KMS-11 (cell line): Measurements from ENCODE around the gene PHGDH.

Source experiments
- H2AFZ ChIP-seq: fragments of 200-600 bp; sonication (generic); 2 replicates; pipeline ENCODE4 v1.6.1; 2016; ENCODE audit warnings: antibody characterized with exemption, mixed run types, low read depth
- H3K27ac ChIP-seq: fragments of 200-600 bp; sonication (generic); 2 replicates; pipeline ENCODE4 v1.6.1; 2016; ENCODE audit warnings: mild to moderate bottlenecking, mixed run types
- H3K27me3 ChIP-seq: fragments of 200-600 bp; sonication (generic); 2 replicates; pipeline ENCODE4 v1.6.1; 2017; ENCODE audit warnings: mild to moderate bottlenecking, low read depth, mixed run types, moderate library complexity; ENCODE audit not compliant: insufficient read depth
- H3K36me3 ChIP-seq: fragments of 200-600 bp; sonication (generic); 2 replicates; pipeline ENCODE4 v1.6.1; 2017; ENCODE audit warnings: mild to moderate bottlenecking, mixed run types; ENCODE audit not compliant: insufficient read depth
- H3K4me1 ChIP-seq: fragments of 200-600 bp; sonication (generic); 2 replicates; pipeline ENCODE4 v1.6.1; 2016; ENCODE audit warnings: mild to moderate bottlenecking, low read depth, mixed run types; ENCODE audit not compliant: poor library complexity, severe bottlenecking
- H3K4me2 ChIP-seq: fragments of 200-600 bp; sonication (generic); 2 replicates; pipeline ENCODE4 v1.7.0; 2016; ENCODE audit warnings: mild to moderate bottlenecking, mixed run types
- H3K4me3 ChIP-seq: fragments of 200-600 bp; sonication (generic); IDR thresholded peaks from 2 replicates; pipeline ENCODE4 v1.6.1; 2017; ENCODE audit warnings: low read depth, low read length, mixed read lengths; ENCODE audit not compliant: insufficient read depth
- H3K79me2 ChIP-seq: fragments of 200-600 bp; sonication (generic); 2 replicates; pipeline ENCODE4 v1.6.1; 2016; ENCODE audit warnings: low read depth, mixed run types; ENCODE audit not compliant: insufficient read depth
- H3K9ac ChIP-seq: fragments of 200-600 bp; sonication (generic); 2 replicates; pipeline ENCODE4 v1.6.1; 2016; ENCODE audit warnings: mild to moderate bottlenecking, mixed run types
- H4K20me1 ChIP-seq: fragments of 200-600 bp; sonication (generic); 2 replicates; pipeline ENCODE4 v1.6.1; 2016; ENCODE audit warnings: mild to moderate bottlenecking, mixed run types; ENCODE audit not compliant: insufficient read depth
- CTCF ChIP-seq: fragments of 200-600 bp; sonication (generic); conservative IDR thresholded peaks from 2 replicates; pipeline ENCODE4 v1.6.1; 2017; ENCODE audit warnings: low read depth, mild to moderate bottlenecking, antibody characterized with exemption, low read length, moderate library complexity, mixed read lengths

The PHGDH gene

DNA sequence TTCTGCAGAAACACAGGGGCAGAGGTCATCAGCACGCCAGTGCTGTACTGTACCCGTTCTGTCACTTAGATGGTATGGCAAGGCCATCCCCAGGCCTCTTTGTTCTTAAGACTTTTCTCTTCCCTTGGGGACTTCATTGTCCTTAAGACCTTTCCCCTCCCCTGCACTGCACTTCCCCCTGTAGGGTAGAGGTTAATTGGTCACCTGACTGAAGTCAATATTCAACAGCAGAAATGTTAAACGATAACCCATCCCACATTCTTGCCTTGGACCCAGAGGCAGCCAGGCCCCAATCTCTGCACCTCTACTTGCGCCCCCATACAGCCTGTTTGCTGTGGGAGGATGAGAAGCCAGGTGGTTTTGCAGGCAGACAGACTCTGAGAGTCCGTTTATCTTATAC is 10.2 kb downstream of the PHGDH start:
- H2AFZ ChIP-seq: no peak overlapping the region
- H3K79me2 ChIP-seq: peaks cover 12% of the 10 kb centered on the region; the same call in 1 of the 2 replicates
- no peak overlapping the region for H3K4me2 ChIP-seq
- no peak overlapping the region for H3K27ac ChIP-seq
- no peaks in the 10 kb centered on the region for H3K27me3 ChIP-seq
- no peak overlapping the region for H3K9ac ChIP-seq
- no peak overlapping the region for H3K4me3 ChIP-seq
- no peaks in the 10 kb centered on the region for H3K4me1 ChIP-seq
- H4K20me1 ChIP-seq: no peaks in the 10 kb centered on the region
- TF ChIP-seq CTCF: no peak
- no peaks in the 10 kb centered on the region for H3K36me3 ChIP-seq

DNA sequence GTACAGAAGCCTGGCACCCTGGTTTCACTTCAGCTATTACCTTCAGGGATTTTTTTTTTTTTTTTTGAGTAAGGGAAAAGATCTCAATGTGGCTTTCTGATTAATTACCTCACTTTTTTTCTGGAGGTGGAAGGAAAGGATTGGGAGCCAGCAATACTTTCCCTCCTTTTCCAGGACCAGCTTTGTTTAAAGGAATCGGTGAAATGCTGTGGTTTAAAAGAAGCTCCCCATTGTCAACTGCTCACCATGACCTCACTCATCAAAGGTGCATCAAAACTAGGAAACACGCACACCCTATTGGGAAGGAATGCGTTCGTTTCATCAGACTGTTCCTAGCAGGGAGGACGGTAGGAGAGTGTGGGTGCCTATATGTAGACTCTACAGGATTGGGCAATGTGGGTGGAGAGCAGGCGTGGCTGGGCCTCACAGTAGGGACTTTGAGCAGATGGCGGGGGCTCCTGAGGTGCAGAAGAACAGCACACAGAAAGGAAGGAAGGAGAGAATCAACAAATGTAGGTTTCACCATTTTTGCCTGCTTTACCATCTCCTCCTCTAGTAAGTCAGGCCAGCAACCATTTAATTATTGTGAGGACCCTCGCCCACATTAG is 13.0 kb downstream of the PHGDH start:
- Histone ChIP-seq H3K4me2 (no peak overlapping the region), H3K27me3 (no peaks in the 10 kb centered on the region), H2AFZ (no peak overlapping the region), H3K27ac (no peak overlapping the region), H3K79me2 (no peaks in the 10 kb centered on the region), H3K4me3 (no peak overlapping the region), H4K20me1 (no peaks in the 10 kb centered on the region), H3K9ac (no peak overlapping the region), H3K4me1 (no peaks in the 10 kb centered on the region), H3K36me3 (no peaks in the 10 kb centered on the region)
- no peak for TF ChIP-seq CTCF

- H3K79me2 ChIP-seq: no peaks in the 10 kb centered on the region
- no peaks in the 10 kb centered on the region for H3K27me3 ChIP-seq
- no peaks in the 10 kb centered on the region for H3K36me3 ChIP-seq
- H3K4me3 ChIP-seq: no peak overlapping the region
- H2AFZ ChIP-seq: no peak overlapping the region
- no peak overlapping the region for H3K9ac ChIP-seq
- H3K4me2 ChIP-seq: no peak overlapping the region
- H4K20me1 ChIP-seq: no peaks in the 10 kb centered on the region
- no peaks in the 10 kb centered on the region for H3K4me1 ChIP-seq
- no peak overlapping the region for H3K27ac ChIP-seq
- TF ChIP-seq CTCF: no peak
These were observed 13.9 kb downstream of the PHGDH start for GRCh38 chr1:119725626-119726025.

- TF ChIP-seq CTCF: no peak
- Histone ChIP-seq H3K36me3 (no peaks in the 10 kb centered on the region), H3K4me1 (no peaks in the 10 kb centered on the region), H3K9ac (no peak overlapping the region), H3K4me3 (no peak overlapping the region), H4K20me1 (no peaks in the 10 kb centered on the region), H3K4me2 (no peak overlapping the region), H3K79me2 (no peaks in the 10 kb centered on the region), H3K27me3 (no peaks in the 10 kb centered on the region), H3K27ac (no peak overlapping the region), H2AFZ (no peak overlapping the region)
These were observed 16.3 kb downstream of the PHGDH start for GRCh38 chr1:119727991-119728390.
